ENCODE measurements around the gene GAB2.
A peak's percentile ranks its signal among the peaks of the same experiment; 100 is the strongest.

Gene GAB2

GRCh38 chr11:78427615-78428265 is 10.1 kb upstream of the GAB2 start:
- DNase-seq (ENCODE audit: low read depth in 2 of 2), result no peak

GRCh38 chr11:78426845-78427244 is 9.2 kb upstream of the GAB2 start:
- DNase-seq (ENCODE audit: low read depth in 2 of 2), result no peak

- DNase-seq (ENCODE audit: low read depth in 2 of 2), result no peak
Observed at GRCh38 chr11:78425399-78426070, 7.9 kb upstream of the GAB2 start.

- no peak for DNase-seq (ENCODE audit: low read depth in 2 of 2)
Observed at GRCh38 chr11:78424334-78425270, 7.0 kb upstream of the GAB2 start.

- no peak for DNase-seq (ENCODE audit: low read depth in 2 of 2)
Observed at GRCh38 chr11:78423241-78423640, 5.6 kb upstream of the GAB2 start.

GRCh38 chr11:78420796-78421209 is 3.2 kb upstream of the GAB2 start:
- DNase-seq (ENCODE audit: low read depth in 2 of 2), result peak in 1 of 2 experiments; percentile 52

GRCh38 chr11:78420255-78420764 is 2.7 kb upstream of the GAB2 start:
- DNase-seq (ENCODE audit: low read depth in 2 of 2), result peak; percentile 85 to 88

GRCh38 chr11:78419327-78419726 is 1.7 kb upstream of the GAB2 start:
- peak; percentile 92 for DNase-seq (ENCODE audit: low read depth in 2 of 2)

GRCh38 chr11:78418584-78419211 is 1.1 kb upstream of the GAB2 start:
- no peak for DNase-seq (ENCODE audit: low read depth in 2 of 2)

- peak in 1 of 2 experiments; percentile 50 for DNase-seq (ENCODE audit: low read depth in 2 of 2)
Observed at GRCh38 chr11:78417888-78418583, 416 bp upstream of the GAB2 start.

GRCh38 chr11:78416285-78417174 is 1.1 kb downstream of the GAB2 start:
- no peak for DNase-seq (ENCODE audit: low read depth in 2 of 2)

GRCh38 chr11:78415338-78415737 is 2.3 kb downstream of the GAB2 start:
- no peak for DNase-seq (ENCODE audit: low read depth in 2 of 2)

- DNase-seq (ENCODE audit: low read depth in 2 of 2), result no peak
Observed at GRCh38 chr11:78414321-78415051, 3.1 kb downstream of the GAB2 start.

- no peak for DNase-seq (ENCODE audit: low read depth in 2 of 2)
Observed at GRCh38 chr11:78408619-78409018, 9.0 kb downstream of the GAB2 start.

GRCh38 chr11:78406568-78407196 is 10.9 kb downstream of the GAB2 start:
- no peak for DNase-seq (ENCODE audit: low read depth in 2 of 2)

GRCh38 chr11:78405805-78406204 is 11.8 kb downstream of the GAB2 start:
- no peak for DNase-seq (ENCODE audit: low read depth in 2 of 2)

- DNase-seq (ENCODE audit: low read depth in 2 of 2), result no peak
Observed at GRCh38 chr11:78403781-78404180, 13.8 kb downstream of the GAB2 start.

GRCh38 chr11:78402847-78403246 is 14.8 kb downstream of the GAB2 start:
- no peak for DNase-seq (ENCODE audit: low read depth in 2 of 2)

GRCh38 chr11:78400702-78401101 is 16.9 kb downstream of the GAB2 start:
- no peak for DNase-seq (ENCODE audit: low read depth in 2 of 2)
